HG03565 (cell line): ENCODE measurements around the gene EVA1B.

Source experiments
- ATAC-seq: cut with Tn5 transposase; IDR thresholded peaks from one replicate; pipeline ENCODE4 v1.9.1; 2021; ENCODE audit warnings: mild to moderate bottlenecking, moderate library complexity; ENCODE audit not compliant: unreplicated experiment

The EVA1B gene

GRCh38 chr1:36346741-36347370, 23.4 kb upstream of the EVA1B start:
- no peak for ATAC-seq

GRCh38 chr1:36345353-36345752, 21.9 kb upstream of the EVA1B start:
- ATAC-seq: no peak

- no peak for ATAC-seq
These were observed 20.9 kb upstream of the EVA1B start for GRCh38 chr1:36344395-36344680.

GRCh38 chr1:36343651-36344394, 20.4 kb upstream of the EVA1B start:
- no peak for ATAC-seq

GRCh38 chr1:36342426-36343185, 19.2 kb upstream of the EVA1B start:
- ATAC-seq: no peak

GRCh38 chr1:36341626-36342320, 18.3 kb upstream of the EVA1B start:
- ATAC-seq: no peak

- no peak for ATAC-seq
These were observed 16.2 kb upstream of the EVA1B start for GRCh38 chr1:36339615-36340014.

GRCh38 chr1:36339215-36339614, 15.8 kb upstream of the EVA1B start:
- no peak for ATAC-seq

GRCh38 chr1:36337830-36338229, 14.4 kb upstream of the EVA1B start:
- no peak for ATAC-seq

- ATAC-seq: no peak
These were observed 7.5 kb upstream of the EVA1B start for GRCh38 chr1:36330940-36331339.

- no peak for ATAC-seq
These were observed 6.4 kb upstream of the EVA1B start for GRCh38 chr1:36329817-36330216.

- no peak for ATAC-seq
These were observed 5.3 kb upstream of the EVA1B start for GRCh38 chr1:36328713-36329112.

- ATAC-seq: no peak
These were observed 4.6 kb upstream of the EVA1B start for GRCh38 chr1:36328088-36328480.

GRCh38 chr1:36327421-36328087, 4.1 kb upstream of the EVA1B start:
- ATAC-seq: no peak

- ATAC-seq: no peak
These were observed 3.1 kb upstream of the EVA1B start for GRCh38 chr1:36326499-36326898.

GRCh38 chr1:36324353-36324703, 883 bp upstream of the EVA1B start:
- no peak for ATAC-seq

GRCh38 chr1:36322786-36323635, 434 bp downstream of the EVA1B start:
- ATAC-seq: no peak

GRCh38 chr1:36322041-36322785, 1.2 kb downstream of the EVA1B start:
- no peak for ATAC-seq

GRCh38 chr1:36321119-36321951, 2.1 kb downstream of the EVA1B start:
- ATAC-seq: no peak
